ENCODE measurements around the gene HSF4.

DNA sequence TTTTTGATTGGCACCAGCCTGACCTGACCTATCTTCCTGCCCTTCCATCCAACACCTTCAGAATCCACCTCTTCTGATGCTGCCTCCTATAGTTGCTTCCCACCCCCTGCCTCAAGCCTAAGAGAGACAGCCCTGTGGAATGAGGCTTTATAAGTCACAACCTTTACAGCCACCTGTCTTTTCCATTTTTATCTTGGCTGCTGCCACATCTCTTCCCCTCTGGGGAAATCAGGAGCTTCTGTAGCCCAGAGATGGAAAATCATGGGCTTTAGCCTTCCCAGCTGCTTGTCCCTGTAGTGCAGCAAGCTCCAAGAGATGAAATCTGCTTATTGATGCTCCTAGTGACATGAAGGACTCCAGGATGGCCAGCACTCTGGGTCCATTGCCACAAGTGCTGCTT, 36.1 kb upstream of the HSF4 start:
- TF ChIP-seq POLR2A (IDR thresholded peaks at IDR 0.05; ENCODE audit: low read depth, low read length) = no peak
- TF ChIP-seq TAF1 (IDR thresholded peaks at IDR 0.05; ENCODE audit: borderline replicate concordance, low read depth, low read length) = no peak

Measured in GM12892 (cell line).